Mucosa of rectum (tissue), 2 donors: ENCODE measurements around the gene ACACA.

Source experiments
- H3K27ac ChIP-seq, 2 donors: one replicate each; pipeline ENCODE4 v1.7.0; 2013; ENCODE audit warnings: inconsistent platforms in 2 of 2, low read depth in 2 of 2, low read length in 2 of 2
- H3K27me3 ChIP-seq, 2 donors: one replicate each; pipeline ENCODE4 v1.7.0; 2013; ENCODE audit warnings: low read length in 2 of 2; ENCODE audit not compliant: control insufficient read depth in 2 of 2, insufficient read depth in 2 of 2
- H3K36me3 ChIP-seq, 2 donors: one replicate each; pipeline ENCODE4 v1.7.0; 2013; ENCODE audit warnings: low read length in 2 of 2; ENCODE audit not compliant: control insufficient read depth in 2 of 2, insufficient read depth in 2 of 2
- H3K4me1 ChIP-seq, 2 donors: one replicate each; pipeline ENCODE4 v1.7.0; 2013; ENCODE audit warnings: low read length in 2 of 2, mild to moderate bottlenecking in 1 of 2; ENCODE audit not compliant: control insufficient read depth in 2 of 2, insufficient read depth in 2 of 2
- H3K4me3 ChIP-seq, 2 donors: one replicate each; pipeline ENCODE4 v1.7.0; 2013; ENCODE audit warnings: low read length in 2 of 2
- H3K9ac ChIP-seq, 2 donors: one replicate each; pipeline ENCODE4 v1.7.0; 2013; ENCODE audit warnings: low read length in 2 of 2, low read depth in 1 of 2, mild to moderate bottlenecking in 1 of 2
- H3K9me3 ChIP-seq, 2 donors: one replicate each; pipeline ENCODE4 v1.7.0; 2013; ENCODE audit warnings: low read length in 2 of 2; ENCODE audit not compliant: control insufficient read depth in 2 of 2
- donor health status: healthy.
- donor health status: Normal muscosa, but diverticular disease.

ACACA gene

DNA sequence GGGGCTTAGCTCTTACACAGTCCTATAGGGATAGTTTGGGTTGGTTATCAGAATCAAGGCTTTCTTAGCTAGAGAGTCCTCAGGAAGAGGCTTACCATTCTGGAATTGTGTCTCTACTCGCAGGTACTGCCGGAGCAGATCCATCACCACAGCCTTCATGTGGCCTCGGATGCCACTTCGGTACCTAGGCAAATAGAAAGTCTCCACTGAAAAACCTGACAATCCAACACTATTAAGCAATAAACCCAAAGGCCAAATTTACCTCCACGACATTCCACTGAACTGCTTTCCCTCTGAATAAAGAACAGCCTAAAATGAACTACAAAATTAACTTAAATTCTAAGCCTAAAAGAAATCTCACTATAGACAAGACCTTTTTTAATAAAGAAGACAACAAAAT lies 166.3 kb downstream of the ACACA start:
- H3K36me3 ChIP-seq: peaks cover 29 to 34% of the 10 kb centered on the region in 2 donors

DNA sequence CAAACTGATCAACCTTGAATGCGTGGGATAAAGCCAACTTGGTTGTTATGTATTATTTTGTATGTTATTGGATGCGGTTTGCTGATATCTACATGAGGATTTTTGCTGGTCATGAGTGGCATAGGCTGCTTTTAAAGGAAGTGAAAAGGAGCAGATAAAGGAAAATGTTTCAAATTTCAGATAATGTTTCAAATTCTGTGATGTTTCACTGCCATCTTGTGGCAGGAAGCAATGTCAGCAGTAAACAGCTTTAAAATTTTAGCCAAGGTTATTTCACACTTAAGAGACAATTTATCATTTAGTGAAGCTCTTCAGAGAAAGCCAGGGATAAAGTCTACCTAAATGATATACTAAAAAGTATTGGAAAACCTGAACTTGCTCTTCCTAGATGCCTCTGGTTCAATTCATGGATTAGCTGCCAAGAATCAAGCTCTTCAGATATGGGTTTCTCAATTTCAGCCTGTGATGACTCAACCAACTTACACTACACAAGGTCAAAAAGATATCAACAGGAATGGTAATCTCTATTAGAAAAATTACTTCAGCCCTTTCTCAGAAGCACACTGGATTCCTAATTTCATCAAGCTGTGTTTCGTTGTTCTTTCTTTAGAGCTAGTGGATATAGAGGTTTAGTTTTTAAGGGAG lies 166.8 kb downstream of the ACACA start:
- Histone ChIP-seq H3K27me3 (no peaks in the 10 kb centered on the region), H3K9me3 (no peaks in the 10 kb centered on the region), H3K9ac (no peak overlapping the region), H3K36me3 (peaks cover 28 to 32% of the 10 kb centered on the region in 2 donors), H3K27ac (no peak overlapping the region), H3K4me1 (no peaks in the 10 kb centered on the region), H3K4me3 (no peak overlapping the region)

More for the DNA sequence above, 166.3 kb downstream of the ACACA start:
- H3K4me1 ChIP-seq: no peaks in the 10 kb centered on the region
- H3K4me3 ChIP-seq: no peak overlapping the region
- H3K27me3 ChIP-seq: no peaks in the 10 kb centered on the region
- H3K9me3 ChIP-seq: no peaks in the 10 kb centered on the region
- no peak overlapping the region for H3K27ac ChIP-seq
- no peak overlapping the region for H3K9ac ChIP-seq

DNA sequence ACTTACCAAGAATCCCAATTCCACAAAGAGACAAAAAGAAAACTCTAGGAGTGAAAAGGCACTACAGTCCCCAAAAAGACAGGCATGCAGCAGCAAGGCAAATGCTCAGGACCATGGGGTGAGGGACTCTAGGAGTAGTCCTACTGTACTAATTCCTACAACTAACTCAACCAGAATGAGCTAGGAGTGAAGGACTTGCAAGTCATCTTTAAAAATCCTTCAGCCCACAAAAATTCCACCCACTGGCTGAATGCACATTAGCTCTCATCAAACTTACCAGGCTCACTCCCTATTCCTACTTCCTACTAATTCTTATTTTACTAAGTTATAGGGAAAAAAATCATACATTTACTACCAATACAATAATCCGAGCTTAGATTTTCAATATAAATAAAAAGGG lies 172.5 kb downstream of the ACACA start:
- Histone ChIP-seq H3K36me3 (peaks cover 12 to 14% of the 10 kb centered on the region in 2 donors), H3K27me3 (no peaks in the 10 kb centered on the region), H3K9me3 (no peaks in the 10 kb centered on the region), H3K27ac (no peak overlapping the region), H3K4me1 (no peaks in the 10 kb centered on the region), H3K4me3 (no peak overlapping the region), H3K9ac (no peak overlapping the region)

DNA sequence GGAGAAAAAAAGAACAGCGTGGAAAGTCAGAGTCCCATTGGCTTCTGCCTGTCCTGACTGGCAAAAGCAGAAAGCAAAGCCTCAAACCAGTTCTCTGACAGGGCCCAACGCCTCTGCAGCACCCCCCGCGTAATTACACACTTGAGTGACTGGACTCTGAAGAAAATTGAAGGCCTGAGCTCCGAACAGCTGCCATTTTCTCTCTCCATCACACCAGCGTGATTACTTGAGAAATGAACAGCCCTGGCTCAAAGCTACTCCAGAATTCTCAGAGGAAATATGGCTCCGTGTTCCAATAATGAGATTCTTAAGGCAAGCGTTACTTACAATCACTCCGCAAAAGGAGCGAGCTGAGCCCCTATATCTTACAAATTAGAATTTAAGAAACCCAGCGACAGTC lies 173.6 kb downstream of the ACACA start:
- Histone ChIP-seq H3K9me3 (no peaks in the 10 kb centered on the region), H3K27me3 (no peaks in the 10 kb centered on the region), H3K36me3 (peaks cover 14% of the 10 kb centered on the region in 2 donors), H3K9ac (no peak overlapping the region), H3K4me3 (no peak overlapping the region), H3K27ac (no peak overlapping the region), H3K4me1 (no peaks in the 10 kb centered on the region)

DNA sequence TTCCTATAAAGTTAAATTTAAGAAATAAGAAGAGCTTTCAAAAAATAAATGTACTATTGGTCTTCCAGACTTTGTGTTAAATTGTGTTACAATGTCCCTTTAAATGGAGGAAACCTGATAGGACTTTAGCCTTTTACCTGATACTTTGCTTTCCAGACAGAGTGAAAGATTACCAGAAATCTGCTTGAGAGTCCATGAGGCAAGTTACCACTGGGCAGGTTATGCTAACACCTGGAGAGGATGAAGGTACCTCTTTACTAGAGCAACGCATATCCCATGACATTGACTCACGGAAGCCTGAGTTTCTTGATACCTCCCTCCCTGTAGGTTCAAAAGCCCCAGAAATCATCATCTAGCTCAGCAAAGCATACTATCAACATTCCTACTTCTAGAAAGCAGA lies 174.7 kb downstream of the ACACA start:
- H3K27ac ChIP-seq: no peak overlapping the region
- H3K4me1 ChIP-seq: no peaks in the 10 kb centered on the region
- H3K27me3 ChIP-seq: no peaks in the 10 kb centered on the region
- H3K9me3 ChIP-seq: no peaks in the 10 kb centered on the region
- H3K36me3 ChIP-seq: peaks cover 11 to 14% of the 10 kb centered on the region in 2 donors
- H3K9ac ChIP-seq: no peak overlapping the region
- no peak overlapping the region for H3K4me3 ChIP-seq

DNA sequence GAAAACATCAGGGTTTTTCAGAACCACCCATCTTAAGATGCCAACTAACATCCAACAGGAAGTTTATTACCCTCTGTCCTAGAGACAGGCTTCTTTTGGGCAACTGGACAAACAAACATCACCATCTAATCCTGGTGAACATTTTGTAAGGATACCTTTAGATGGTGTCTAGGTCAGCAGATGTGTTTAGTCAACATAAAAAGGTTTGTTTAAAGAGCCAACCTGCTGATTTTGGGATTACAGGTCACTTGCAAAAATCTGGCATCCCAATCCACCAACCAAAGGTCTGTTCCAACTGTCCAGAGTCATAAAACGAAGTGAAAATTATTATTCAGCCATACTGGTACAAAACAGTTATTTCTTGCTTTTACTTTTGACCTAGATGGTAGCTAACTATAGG lies 176.0 kb downstream of the ACACA start:
- no peak overlapping the region for H3K9ac ChIP-seq
- H3K9me3 ChIP-seq: no peaks in the 10 kb centered on the region
- H3K36me3 ChIP-seq: peaks cover 14 to 20% of the 10 kb centered on the region in 2 donors
- no peaks in the 10 kb centered on the region for H3K27me3 ChIP-seq
- no peak overlapping the region for H3K27ac ChIP-seq
- H3K4me1 ChIP-seq: no peaks in the 10 kb centered on the region
- H3K4me3 ChIP-seq: no peak overlapping the region

DNA sequence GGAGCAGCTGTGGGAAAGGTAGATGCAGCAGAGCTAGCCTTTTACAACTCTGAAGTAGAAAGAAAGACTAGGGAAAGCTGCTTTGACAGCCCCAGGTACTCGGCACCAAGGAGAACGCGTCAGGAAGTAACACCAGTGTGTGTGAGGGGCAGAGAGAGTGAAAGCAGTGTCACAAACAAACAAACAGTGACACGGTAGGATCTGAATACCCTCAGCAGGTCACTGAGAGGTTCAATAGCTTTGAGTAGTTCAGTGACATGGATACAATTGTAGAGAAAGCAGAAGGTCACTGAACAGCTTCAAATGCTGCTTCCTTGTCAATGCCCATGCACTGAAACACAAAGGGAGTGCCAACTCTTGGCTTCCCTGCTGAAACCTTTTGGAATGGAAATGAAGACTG lies 181.2 kb downstream of the ACACA start:
- H3K4me1 ChIP-seq: no peaks in the 10 kb centered on the region
- H3K27me3 ChIP-seq: no peaks in the 10 kb centered on the region
- H3K27ac ChIP-seq: no peak overlapping the region
- H3K36me3 ChIP-seq: peaks cover 18 to 24% of the 10 kb centered on the region in 2 donors
- no peak overlapping the region for H3K9ac ChIP-seq
- no peaks in the 10 kb centered on the region for H3K9me3 ChIP-seq
- no peak overlapping the region for H3K4me3 ChIP-seq

DNA sequence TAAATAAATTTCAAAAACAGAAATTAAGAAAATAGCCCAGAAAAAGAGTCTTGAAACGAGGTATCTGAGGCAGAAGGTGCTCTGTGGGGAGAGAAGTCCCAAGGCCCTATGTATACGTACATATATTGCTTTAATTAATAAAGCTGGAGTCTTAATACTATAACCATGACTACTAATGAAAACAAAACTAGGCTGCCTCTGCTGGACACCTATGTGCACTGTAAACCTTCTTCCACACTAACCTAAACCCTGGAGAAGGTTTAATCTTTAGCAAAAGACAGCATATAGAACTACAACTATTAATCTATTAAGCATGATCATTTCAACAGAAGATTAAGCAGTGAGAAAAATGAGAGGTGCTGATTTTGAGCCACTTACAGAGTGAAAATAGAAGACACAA lies 184.8 kb downstream of the ACACA start:
- Histone ChIP-seq H3K36me3 (peaks cover 22 to 36% of the 10 kb centered on the region in 2 donors), H3K27me3 (no peaks in the 10 kb centered on the region), H3K4me3 (no peak overlapping the region), H3K27ac (no peak overlapping the region), H3K9me3 (no peaks in the 10 kb centered on the region), H3K4me1 (no peaks in the 10 kb centered on the region), H3K9ac (no peak overlapping the region)

DNA sequence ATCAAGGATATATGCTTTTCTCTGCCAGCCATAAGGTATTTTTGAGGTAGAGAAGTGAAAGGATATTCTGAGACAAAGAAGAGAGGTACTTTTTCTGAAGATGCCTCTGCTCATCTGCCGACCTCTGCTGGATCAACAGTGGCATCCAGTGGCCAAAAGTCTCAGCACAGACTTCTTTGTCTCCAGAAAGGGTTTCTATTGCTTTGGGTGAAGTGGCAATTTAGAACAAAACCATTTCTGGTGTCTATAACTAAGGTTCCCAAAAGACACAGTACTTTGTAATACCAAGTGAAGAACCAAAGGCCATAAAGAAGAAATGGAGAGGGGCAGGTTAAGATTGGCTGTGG lies 186.1 kb downstream of the ACACA start:
- Histone ChIP-seq H3K27ac (no peak overlapping the region), H3K27me3 (no peaks in the 10 kb centered on the region), H3K4me1 (no peaks in the 10 kb centered on the region), H3K36me3 (peaks cover 18 to 29% of the 10 kb centered on the region in 2 donors), H3K4me3 (no peak overlapping the region), H3K9me3 (no peaks in the 10 kb centered on the region), H3K9ac (no peak overlapping the region)

DNA sequence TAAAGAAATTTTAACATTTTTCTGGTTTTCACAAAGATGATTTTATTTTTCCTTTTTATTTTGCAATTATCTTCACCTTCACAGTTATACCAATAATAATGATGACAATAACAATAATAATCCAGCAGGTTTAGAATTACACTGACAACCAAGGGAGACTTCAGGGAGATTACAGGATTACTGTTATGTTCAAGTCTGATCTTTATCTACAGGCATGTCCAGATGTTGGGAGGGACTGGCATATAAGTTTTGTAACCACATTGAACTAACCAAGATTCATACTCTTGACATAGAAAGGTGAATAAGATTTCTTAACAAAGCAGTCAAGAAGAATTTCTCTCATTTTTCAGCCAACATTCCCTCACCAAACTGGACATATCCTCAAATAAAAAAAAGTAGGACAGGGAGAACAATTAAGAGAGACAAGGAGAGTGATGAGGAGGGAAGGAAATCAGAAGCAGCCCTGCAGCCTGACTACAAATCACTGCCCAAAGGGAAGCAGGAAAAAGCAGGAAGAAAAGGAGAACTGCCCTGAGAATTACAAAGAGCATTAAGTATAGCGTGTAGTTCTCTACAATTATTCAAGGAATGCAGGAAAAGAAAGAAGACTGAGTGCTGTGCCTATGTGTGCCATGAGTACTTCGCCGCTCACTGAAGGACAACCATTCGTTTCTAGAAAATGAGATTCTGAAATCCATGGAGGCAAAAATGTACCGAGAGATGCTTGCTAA lies 186.6 kb downstream of the ACACA start:
- Histone ChIP-seq H3K4me1 (no peaks in the 10 kb centered on the region), H3K9me3 (no peaks in the 10 kb centered on the region), H3K4me3 (no peak overlapping the region), H3K27ac (no peak overlapping the region), H3K27me3 (no peaks in the 10 kb centered on the region), H3K36me3 (peaks cover 13 to 24% of the 10 kb centered on the region in 2 donors), H3K9ac (no peak overlapping the region)
